Calu3 (cell line): ENCODE data around the gene DGKG. TPM values are rescaled to one million over a fixed set of nuclear protein-coding genes. Genes with fewer than 3 reads are reported as not detected.

ENCODE experiments used
- BruUV-seq: library from RNA; stranded (reverse); fragments of 400-500 nt; replicated peaks from 2 replicates; lab custom pipeline; 2021; lab: Mats Ljungman, UMichigan
- CTCF ChIA-PET: fragments of 300-600 bp; sonication (Branson Sonifier 250); formaldehyde crosslinking; loops from one replicate; lab custom pipeline; 2022; ENCODE audit warnings: antibody characterized with exemption; lab: Charles Lee
- DNase-seq: peaks from one replicate; pipeline ENCODE4 v3.0.0; 2022
- H3K27ac Mint-ChIP-seq: one replicate; pipeline ENCODE4 v1.8.0; 2022; ENCODE audit warnings: mixed read lengths; ENCODE audit not compliant: unreplicated experiment
- H3K27me3 Mint-ChIP-seq: one replicate; pipeline ENCODE4 v1.8.0; 2022; ENCODE audit warnings: mixed read lengths; ENCODE audit not compliant: unreplicated experiment
- H3K36me3 Mint-ChIP-seq: one replicate; pipeline ENCODE4 v1.8.0; 2022; ENCODE audit warnings: mild to moderate bottlenecking, moderate library complexity, mixed read lengths; ENCODE audit not compliant: insufficient read depth, unreplicated experiment
- H3K4me1 Mint-ChIP-seq: one replicate; pipeline ENCODE4 v1.8.0; 2022; ENCODE audit warnings: mild to moderate bottlenecking, low read depth, mixed read lengths; ENCODE audit not compliant: unreplicated experiment
- H3K4me3 Mint-ChIP-seq: one replicate; pipeline ENCODE4 v1.8.0; 2022; ENCODE audit warnings: mild to moderate bottlenecking, low read depth, moderate library complexity, mixed read lengths; ENCODE audit not compliant: unreplicated experiment
- H3K9me3 Mint-ChIP-seq: one replicate; pipeline ENCODE4 v1.8.0; 2022; ENCODE audit warnings: low read depth, mixed read lengths; ENCODE audit not compliant: unreplicated experiment
- intact Hi-C: fragments of 100-400 bp; cut with micrococcal nuclease; formaldehyde crosslinking; loops from one replicate; pipeline ENCODE4 v1.10.0; 2022; ENCODE audit not compliant: unreplicated experiment
- total RNA-seq: library from RNA; stranded (reverse); gene quantifications from 2 replicates; pipeline ENCODE4 v1.2.3, GENCODE V29; 2022
- TF ChIP-seq, protein P1 (sequence below): fragments of 200-600 bp; IDR thresholded peaks from one replicate; pipeline ENCODE4 v1.8.0; 2022; ENCODE audit warnings: antibody characterized with exemption; ENCODE audit not compliant: unreplicated experiment

DGKG gene
- total RNA-seq, 1 experiment from 2014 or later = 5.7 TPM

DNA sequence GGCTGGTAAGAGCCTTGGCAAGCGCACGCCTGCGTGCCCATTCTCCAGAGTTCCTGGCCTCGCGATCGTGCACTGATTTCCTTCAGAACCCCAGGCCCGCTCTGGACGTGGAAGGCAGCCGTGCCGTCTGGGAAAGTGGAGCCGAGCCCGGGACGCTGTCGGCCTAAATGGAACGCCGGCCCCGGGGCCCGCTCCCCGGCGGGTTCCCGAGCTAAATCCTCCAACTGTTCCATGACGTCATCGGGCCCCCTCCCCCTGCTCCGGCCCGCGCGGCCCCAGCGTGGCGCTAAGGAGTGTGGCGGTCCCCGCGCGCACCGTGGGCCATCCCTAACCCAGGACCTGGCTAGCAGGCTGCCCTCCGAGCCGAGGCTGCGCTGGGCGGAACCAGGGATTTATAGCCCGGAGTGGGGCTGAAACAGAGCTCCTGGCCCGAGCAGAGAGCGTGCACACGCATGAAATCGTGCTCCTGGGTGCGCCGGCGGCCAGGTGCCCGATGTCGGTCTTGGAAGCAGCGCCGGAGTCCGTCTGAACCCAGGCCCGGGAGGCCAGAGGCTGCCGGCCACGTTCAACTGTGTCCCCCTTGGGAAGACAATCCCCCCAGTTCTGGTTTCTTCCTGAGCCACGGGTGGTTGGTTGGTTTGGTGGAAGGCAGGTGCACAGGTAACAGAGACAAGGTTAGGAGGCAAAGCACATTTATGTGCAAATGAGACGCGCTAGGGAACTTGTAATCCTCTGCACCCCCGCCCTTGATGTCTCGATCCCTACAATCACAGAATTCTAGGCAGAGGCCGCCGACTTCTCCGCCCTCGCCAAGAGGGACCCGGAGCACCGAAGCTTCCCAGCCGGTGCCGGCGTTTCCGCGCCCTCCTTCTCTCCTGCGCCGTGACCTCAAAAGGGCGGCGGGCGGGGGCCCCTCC lies 168.2 kb downstream of the DGKG start:
- Mint-ChIP-seq H3K36me3 (no peaks in the 10 kb centered on the region), H3K4me3 (peak overlapping the region; percentile 5), H3K27ac (no peak overlapping the region), H3K4me1 (no peaks in the 10 kb centered on the region), H3K27me3 (peaks cover 27% of the 10 kb centered on the region), H3K9me3 (no peaks in the 10 kb centered on the region)
- CTCF ChIA-PET = no interaction called here
- TF ChIP-seq, protein P1, sequence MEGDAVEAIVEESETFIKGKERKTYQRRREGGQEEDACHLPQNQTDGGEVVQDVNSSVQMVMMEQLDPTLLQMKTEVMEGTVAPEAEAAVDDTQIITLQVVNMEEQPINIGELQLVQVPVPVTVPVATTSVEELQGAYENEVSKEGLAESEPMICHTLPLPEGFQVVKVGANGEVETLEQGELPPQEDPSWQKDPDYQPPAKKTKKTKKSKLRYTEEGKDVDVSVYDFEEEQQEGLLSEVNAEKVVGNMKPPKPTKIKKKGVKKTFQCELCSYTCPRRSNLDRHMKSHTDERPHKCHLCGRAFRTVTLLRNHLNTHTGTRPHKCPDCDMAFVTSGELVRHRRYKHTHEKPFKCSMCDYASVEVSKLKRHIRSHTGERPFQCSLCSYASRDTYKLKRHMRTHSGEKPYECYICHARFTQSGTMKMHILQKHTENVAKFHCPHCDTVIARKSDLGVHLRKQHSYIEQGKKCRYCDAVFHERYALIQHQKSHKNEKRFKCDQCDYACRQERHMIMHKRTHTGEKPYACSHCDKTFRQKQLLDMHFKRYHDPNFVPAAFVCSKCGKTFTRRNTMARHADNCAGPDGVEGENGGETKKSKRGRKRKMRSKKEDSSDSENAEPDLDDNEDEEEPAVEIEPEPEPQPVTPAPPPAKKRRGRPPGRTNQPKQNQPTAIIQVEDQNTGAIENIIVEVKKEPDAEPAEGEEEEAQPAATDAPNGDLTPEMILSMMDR = no peak
- BruUV-seq = no TSS peak
- intact Hi-C loops = no loop called here
- no peak for DNase-seq

DNA sequence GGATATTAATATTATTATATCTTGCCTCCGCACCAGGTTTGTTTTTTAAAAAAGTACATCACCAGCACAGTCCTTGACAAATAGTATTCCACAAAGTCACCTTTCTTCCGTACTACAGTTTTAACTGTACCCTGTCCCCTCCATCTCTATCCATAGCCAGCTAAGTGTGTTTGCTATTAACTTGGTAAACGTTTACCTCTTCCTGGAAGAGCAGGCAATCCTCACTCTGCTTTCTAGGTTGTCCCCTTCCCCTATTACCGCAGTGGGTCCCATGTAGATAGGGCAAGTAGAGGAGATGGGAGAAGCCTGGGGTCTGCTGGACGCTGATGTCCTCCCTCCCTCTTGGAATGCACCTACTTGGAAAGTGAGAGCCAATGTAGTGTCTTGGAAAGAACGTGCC lies 169.2 kb downstream of the DGKG start:
- intact Hi-C loops = no loop called here
- no TSS peak for BruUV-seq
- TF ChIP-seq, protein P1 = no peak
- Mint-ChIP-seq H3K9me3 (no peaks in the 10 kb centered on the region), H3K27ac (no peak overlapping the region), H3K4me3 (no peak overlapping the region), H3K27me3 (peaks cover 29% of the 10 kb centered on the region), H3K4me1 (no peaks in the 10 kb centered on the region), H3K36me3 (no peaks in the 10 kb centered on the region)
- CTCF ChIA-PET = no interaction called here
- DNase-seq = no peak

DNA sequence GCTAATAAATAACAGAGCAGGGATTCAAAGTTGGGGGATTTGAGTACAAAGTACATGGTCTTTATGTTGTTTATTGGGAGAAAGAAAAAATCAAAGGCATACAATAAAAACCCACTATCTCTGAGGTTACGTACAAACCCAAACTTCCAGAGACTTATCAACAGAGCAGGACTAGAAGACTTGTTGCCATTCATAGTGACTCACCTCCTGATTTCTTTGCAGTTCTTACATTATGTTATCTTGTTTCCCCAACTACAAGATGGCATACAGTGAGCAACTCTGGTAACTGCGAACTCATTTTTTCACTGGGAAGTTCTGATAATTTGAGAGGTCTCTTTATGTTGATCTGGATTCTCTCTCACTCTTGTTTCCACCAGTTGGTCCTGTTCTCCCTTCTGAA lies 172.5 kb downstream of the DGKG start:
- H3K9me3 Mint-ChIP-seq = no peaks in the 10 kb centered on the region
- no TSS peak for BruUV-seq
- intact Hi-C loops = no loop called here

DNA sequence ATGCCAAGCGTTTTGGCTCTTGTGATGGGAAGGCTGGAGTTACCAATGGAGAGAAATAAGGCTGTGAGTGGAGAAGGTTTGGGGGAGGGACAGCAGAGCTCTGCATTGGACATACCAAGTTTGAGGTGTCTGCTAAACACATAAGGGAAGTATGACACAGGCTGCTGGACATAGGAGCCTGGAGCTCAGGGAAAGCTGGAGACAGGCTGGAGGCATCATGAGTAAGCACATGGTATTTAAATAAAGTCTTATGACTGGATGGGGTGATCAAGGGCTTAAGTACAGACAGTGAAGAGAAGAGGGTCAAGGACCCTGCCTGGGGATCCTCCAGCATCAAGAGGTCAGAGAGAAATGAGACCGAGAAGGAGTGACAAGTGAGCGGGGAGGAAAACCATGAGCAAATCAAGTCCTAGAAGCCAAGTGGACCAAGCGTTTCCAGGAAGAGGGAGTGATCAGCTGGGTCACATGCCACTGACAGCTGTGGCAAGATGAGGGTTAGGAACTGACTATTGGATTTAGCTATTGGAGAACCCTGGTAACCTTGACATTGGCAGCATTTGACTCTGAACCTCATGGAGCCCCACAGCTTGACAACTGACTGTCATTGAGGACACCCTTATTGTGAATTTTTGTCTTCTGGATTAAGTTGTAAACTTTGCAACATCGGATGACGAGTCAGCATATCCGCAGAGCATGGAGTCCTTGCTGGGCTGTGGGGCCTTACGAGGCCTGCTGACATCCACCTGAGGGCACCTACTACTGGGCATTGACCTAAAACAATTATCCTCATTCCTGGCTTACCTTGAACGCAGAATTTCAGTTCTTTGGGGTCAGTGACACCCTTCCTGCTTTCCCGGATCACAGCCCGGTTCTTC lies 174.4 kb downstream of the DGKG start:
- Mint-ChIP-seq H3K27ac (no peak overlapping the region), H3K4me3 (no peak overlapping the region), H3K36me3 (no peaks in the 10 kb centered on the region), H3K4me1 (no peaks in the 10 kb centered on the region), H3K27me3 (peaks cover 34% of the 10 kb centered on the region), H3K9me3 (no peaks in the 10 kb centered on the region)
- TF ChIP-seq, protein P1 = no peak
- CTCF ChIA-PET = no interaction called here
- BruUV-seq = no TSS peak
- intact Hi-C loops = no loop called here
- no peak for DNase-seq

More for the DNA sequence above, 172.5 kb downstream of the DGKG start:
- H3K27me3 Mint-ChIP-seq = peaks cover 37% of the 10 kb centered on the region
- DNase-seq = no peak
- H3K4me1 Mint-ChIP-seq = no peaks in the 10 kb centered on the region
- CTCF ChIA-PET = no interaction called here
- H3K4me3 Mint-ChIP-seq = no peak overlapping the region
- no peaks in the 10 kb centered on the region for H3K36me3 Mint-ChIP-seq
- no peak overlapping the region for H3K27ac Mint-ChIP-seq
- TF ChIP-seq, protein P1 = no peak
